ENCODE measurements around the gene SLC36A4. TPM values are rescaled to one million over a fixed set of nuclear protein-coding genes. Genes with fewer than 3 reads are reported as not detected.

Gene SLC36A4
- total RNA-seq, 2 experiments from 2014 or later, result 15.9 to 16.4 TPM

GRCh38 chr11:93198215-93198845, 539 bp upstream of the SLC36A4 start:
- intact Hi-C loops (cut with DNase I, micrococcal nuclease), result loop anchor here in 1 of 2 experiments (5.0 to 10.0 kb wide), 3 partner anchors 464 to 1294 kb away; partner anchors contain the start of genes ANKRD49, CEP295 and MRE11
- Mint-ChIP-seq H3K4me3 (peak overlapping the region; percentile 94), H3K9me3 (no peaks in the 10 kb centered on the region), H3K27me3 (no peaks in the 10 kb centered on the region), H3K27ac (peak overlapping the region; percentile 97), H3K36me3 (ENCODE audit: low read depth) (peaks cover 7% of the 10 kb centered on the region), H3K4me1 (ENCODE audit: low read depth) (peaks cover 26% of the 10 kb centered on the region)
- TF ChIP-seq CTCF (IDR thresholded peaks at IDR 0.05), result no peak
- no peaks in the 10 kb centered on the region for H3K36me3 ChIP-seq (ENCODE audit: insufficient read depth, low read length)
- H3K4me3 ChIP-seq (ENCODE audit: low read length), result peak overlapping the region; percentile 78
- H3K9me3 ChIP-seq (ENCODE audit: control insufficient read depth in 1 of 2, insufficient read depth in 1 of 2, low read length in 2 of 2), result no peaks in the 10 kb centered on the region
- POLR2A ChIA-PET, result interaction anchor here (0.6 to 2.1 kb wide), 6 partner anchors 16 to 932 kb away, joined by 3 to 11 read pairs (median 4); partner anchors contain the start of genes C11orf54, MED17 and TAF1D
- H3K4me1 ChIP-seq (ENCODE audit: insufficient read depth, low read length), result peaks cover 6% of the 10 kb centered on the region
- CTCF ChIA-PET, result no interaction called here
- H3K27me3 ChIP-seq (ENCODE audit: control insufficient read depth in 1 of 2, insufficient read depth in 2 of 2, low read length in 2 of 2), result no peaks in the 10 kb centered on the region
- DNase-seq, result no peak
- peak overlapping the region; percentile 68 to 85 for H3K27ac ChIP-seq (ENCODE audit: low read depth in 1 of 2, low read length in 2 of 2)
- ATAC-seq (ENCODE audit: poor library complexity), result no peak

- Histone ChIP-seq H3K27ac (ENCODE audit: low read depth in 1 of 2, low read length in 2 of 2) (peak overlapping the region; percentile 85 to 90), H3K27me3 (ENCODE audit: control insufficient read depth in 1 of 2, insufficient read depth in 2 of 2, low read length in 2 of 2) (no peaks in the 10 kb centered on the region), H3K9me3 (ENCODE audit: control insufficient read depth in 1 of 2, insufficient read depth in 1 of 2, low read length in 2 of 2) (no peaks in the 10 kb centered on the region), H3K4me3 (ENCODE audit: low read length) (peak overlapping the region; percentile 78), H3K4me1 (ENCODE audit: insufficient read depth, low read length) (peaks cover 6% of the 10 kb centered on the region), H3K36me3 (ENCODE audit: insufficient read depth, low read length) (no peaks in the 10 kb centered on the region)
- Mint-ChIP-seq H3K27ac (peak overlapping the region; percentile 97), H3K9me3 (no peaks in the 10 kb centered on the region), H3K4me1 (ENCODE audit: low read depth) (peaks cover 31% of the 10 kb centered on the region), H3K4me3 (peak overlapping the region; percentile 94), H3K27me3 (no peaks in the 10 kb centered on the region), H3K36me3 (ENCODE audit: low read depth) (peaks cover 11% of the 10 kb centered on the region)
- CTCF ChIA-PET, result no interaction called here
- intact Hi-C loops (cut with DNase I, micrococcal nuclease), result loop anchor here in 1 of 2 experiments (2.0 to 10.0 kb wide), 4 partner anchors 465 to 1295 kb away; partner anchors contain the start of genes ANKRD49, CEP295 and MRE11
- POLR2A ChIA-PET, result interaction anchor here (0.7 to 2.1 kb wide), 7 partner anchors 8 to 959 kb away, joined by 3 to 11 read pairs (median 3); partner anchors contain the start of genes C11orf54, MED17 and TAF1D
- TF ChIP-seq CTCF (IDR thresholded peaks at IDR 0.05), result no peak
- DNase-seq (peak in 1 of 14 experiments; percentile 14), ATAC-seq (ENCODE audit: poor library complexity) (no peak)
Measured at GRCh38 chr11:93196816-93197379, 893 bp downstream of the SLC36A4 start.

GRCh38 chr11:93194673-93195291, 3.0 kb downstream of the SLC36A4 start:
- POLR2A ChIA-PET, result no interaction called here
- H3K36me3 ChIP-seq (ENCODE audit: insufficient read depth, low read length), result no peaks in the 10 kb centered on the region
- CTCF ChIA-PET, result no interaction called here
- H3K4me3 Mint-ChIP-seq, result no peak overlapping the region
- no peak overlapping the region for H3K27ac Mint-ChIP-seq
- no peaks in the 10 kb centered on the region for H3K27me3 ChIP-seq (ENCODE audit: control insufficient read depth in 1 of 2, insufficient read depth in 2 of 2, low read length in 2 of 2)
- H3K27ac ChIP-seq (ENCODE audit: low read depth in 1 of 2, low read length in 2 of 2), result no peak overlapping the region
- H3K9me3 ChIP-seq (ENCODE audit: control insufficient read depth in 1 of 2, insufficient read depth in 1 of 2, low read length in 2 of 2), result no peaks in the 10 kb centered on the region
- H3K4me1 Mint-ChIP-seq (ENCODE audit: low read depth), result peaks cover 31% of the 10 kb centered on the region
- intact Hi-C loops (cut with DNase I, micrococcal nuclease), result loop anchor here in 1 of 2 experiments (5.0 to 10.0 kb wide), 3 partner anchors 468 to 1298 kb away; partner anchors contain the start of genes ANKRD49, CEP295 and MRE11
- no peak for ATAC-seq (ENCODE audit: poor library complexity)
- H3K4me3 ChIP-seq (ENCODE audit: low read length), result no peak overlapping the region
- H3K9me3 Mint-ChIP-seq, result no peaks in the 10 kb centered on the region
- peaks cover 16% of the 10 kb centered on the region for H3K36me3 Mint-ChIP-seq (ENCODE audit: low read depth)
- no peak for TF ChIP-seq CTCF (IDR thresholded peaks at IDR 0.05)
- H3K27me3 Mint-ChIP-seq, result no peaks in the 10 kb centered on the region
- H3K4me1 ChIP-seq (ENCODE audit: insufficient read depth, low read length), result peaks cover 6% of the 10 kb centered on the region
- no peak for DNase-seq
